H1 (cell line): ENCODE results near the gene CDC37.

Experiments used
- POLR2AphosphoS5 ChIP-seq: IDR thresholded peaks from 2 replicates; pipeline ENCODE4 v1.6.1; 2011; ENCODE audit warnings: low read depth, low read length
- USF2 ChIP-seq: IDR thresholded peaks from 2 replicates; pipeline ENCODE4 v1.6.1; 2011; ENCODE audit warnings: low read length, improper control_type of control experiment

DNA sequence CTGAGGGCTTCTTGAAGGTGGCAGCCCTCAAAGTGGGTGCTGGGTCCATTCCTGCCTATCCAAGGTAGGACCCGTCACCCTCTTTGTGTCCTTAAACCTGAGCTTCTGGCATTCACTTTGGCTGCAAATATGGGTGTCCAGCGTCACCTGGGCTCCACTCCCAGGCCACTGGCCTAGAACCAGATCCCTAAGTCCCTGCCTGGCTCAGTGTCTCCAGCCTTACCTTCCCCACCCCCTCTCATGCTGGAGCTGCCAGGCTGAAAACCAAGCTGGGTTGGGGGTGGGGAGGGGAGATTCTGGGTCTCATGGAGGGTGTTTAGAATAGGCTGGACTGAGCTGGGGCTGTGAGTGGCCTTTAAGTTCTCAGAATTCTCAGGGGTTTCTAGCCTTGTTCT lies 29.4 kb upstream of the CDC37 start:
- TF ChIP-seq POLR2AphosphoS5 (no peak), USF2 (no peak)
